GM19193 (cell line): Measurements from ENCODE around the gene PIP4K2A.

Experiments used
- POLR2A ChIP-seq: IDR thresholded peaks from 4 replicates; pipeline ENCODE4 v1.6.1; 2011; ENCODE audit not compliant: insufficient read depth, insufficient read length; ENCODE audit errors: extremely low read depth

The PIP4K2A gene

GRCh38 chr10:22714479-22715289 is at the start of gene PIP4K2A:
Gene PIP4K2A, minus strand, starts transcription at chr10:22714578. Its CDS starts 252 bp downstream, at chr10:22714326.
- TF ChIP-seq POLR2A = peak; percentile 75

DNA sequence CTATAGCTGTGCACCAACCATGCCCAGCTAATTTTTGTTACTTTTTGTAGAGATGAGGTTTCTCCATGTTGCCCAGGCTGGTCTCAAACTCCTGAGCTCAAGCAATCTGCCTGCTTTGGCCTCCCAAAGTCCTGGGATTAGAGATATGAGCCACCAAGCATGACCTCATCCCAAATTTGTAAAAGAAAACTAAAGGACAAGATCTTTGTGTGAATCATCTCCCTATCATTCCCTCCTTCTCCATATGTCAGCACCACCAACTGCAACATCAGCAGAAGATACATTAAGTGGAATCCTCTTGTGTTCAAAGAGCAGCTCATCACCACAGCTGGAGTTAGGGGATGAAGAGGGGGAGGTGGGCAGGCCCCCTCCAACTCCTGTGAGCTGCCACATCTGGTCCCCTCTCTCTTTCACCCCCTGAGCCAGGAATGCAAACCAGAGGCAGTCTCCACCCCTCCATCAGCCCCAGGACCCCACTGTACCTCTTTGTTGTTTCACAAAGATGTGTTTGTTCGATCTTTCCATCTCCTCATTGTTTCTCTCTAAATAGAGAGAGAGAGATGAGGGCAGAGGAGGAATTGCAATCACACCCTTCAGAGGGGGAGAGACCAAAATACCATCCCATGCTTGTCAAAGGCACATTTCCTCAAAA is 47.3 kb upstream of the PIP4K2A start:
- no peak for TF ChIP-seq POLR2A

GRCh38 chr10:22760025-22760424 is 45.6 kb upstream of the PIP4K2A start:
- no peak for TF ChIP-seq POLR2A

- no peak for TF ChIP-seq POLR2A
Observed at GRCh38 chr10:22758867-22759266, 44.5 kb upstream of the PIP4K2A start.

DNA sequence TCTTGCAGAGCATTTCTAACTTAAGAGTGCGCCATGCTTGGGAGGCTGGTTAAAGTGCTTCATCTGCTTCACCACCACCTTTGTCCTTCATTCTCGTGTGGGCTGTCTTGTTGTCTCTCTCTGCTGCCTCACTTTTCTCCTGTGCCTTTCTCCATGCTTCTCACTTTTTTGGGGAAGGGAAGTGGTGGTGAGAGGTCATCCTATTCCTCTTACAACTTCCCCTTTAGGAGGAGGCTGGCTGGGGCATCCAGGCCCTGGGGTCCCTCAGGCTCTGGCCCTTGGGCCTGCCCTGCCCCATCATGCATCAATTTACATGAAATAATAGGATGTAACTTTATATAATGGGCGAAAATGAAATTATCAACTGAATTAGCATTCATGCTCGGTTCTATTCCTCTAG is 39.9 kb upstream of the PIP4K2A start:
- no peak for TF ChIP-seq POLR2A

DNA sequence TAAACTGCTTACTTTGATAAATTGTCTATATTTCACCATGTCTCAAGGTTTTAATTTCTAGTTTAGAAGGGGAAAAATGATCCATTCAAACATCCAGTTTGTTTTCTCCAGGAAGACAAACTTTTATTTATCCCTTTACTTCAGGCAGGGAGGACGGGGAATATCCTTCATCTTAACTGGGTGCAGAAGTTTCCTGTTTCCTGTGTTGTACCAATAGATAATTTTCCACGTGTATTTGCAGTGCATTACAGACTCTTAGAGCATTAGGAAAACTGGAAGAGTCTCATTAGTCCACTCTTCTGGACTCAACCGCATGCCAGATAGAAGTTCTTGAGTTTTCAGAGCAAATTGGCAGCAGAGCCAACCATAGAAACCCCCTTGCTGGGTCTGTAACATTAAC is 39.4 kb upstream of the PIP4K2A start:
- TF ChIP-seq POLR2A = no peak

DNA sequence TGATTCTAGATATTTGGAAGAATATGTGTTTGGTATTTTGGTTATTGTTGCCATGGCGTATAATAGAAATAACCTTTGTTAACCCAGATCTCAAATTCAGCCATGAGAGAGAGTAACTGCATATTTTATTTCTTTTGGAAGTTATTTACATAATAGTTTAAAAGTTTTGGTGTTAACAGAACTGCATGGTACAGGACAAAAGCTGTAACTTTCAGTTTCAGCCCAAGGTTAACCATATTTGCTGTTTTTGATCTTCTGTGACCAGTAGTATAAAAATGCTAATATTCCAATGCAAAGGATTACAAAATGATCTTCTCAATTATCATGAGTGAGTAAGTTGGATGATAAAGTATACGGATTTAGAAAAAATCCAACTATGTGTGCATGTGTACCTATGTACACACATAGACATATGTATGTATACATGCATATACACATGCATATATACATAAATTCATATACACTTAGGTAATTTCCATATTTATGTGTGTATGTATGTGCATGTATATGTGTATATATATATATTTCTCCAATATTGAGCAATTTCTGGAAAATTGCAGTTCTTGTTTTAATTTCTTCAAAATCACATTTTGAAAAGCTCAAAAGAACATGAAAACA is 38.0 kb upstream of the PIP4K2A start:
- no peak for TF ChIP-seq POLR2A

DNA sequence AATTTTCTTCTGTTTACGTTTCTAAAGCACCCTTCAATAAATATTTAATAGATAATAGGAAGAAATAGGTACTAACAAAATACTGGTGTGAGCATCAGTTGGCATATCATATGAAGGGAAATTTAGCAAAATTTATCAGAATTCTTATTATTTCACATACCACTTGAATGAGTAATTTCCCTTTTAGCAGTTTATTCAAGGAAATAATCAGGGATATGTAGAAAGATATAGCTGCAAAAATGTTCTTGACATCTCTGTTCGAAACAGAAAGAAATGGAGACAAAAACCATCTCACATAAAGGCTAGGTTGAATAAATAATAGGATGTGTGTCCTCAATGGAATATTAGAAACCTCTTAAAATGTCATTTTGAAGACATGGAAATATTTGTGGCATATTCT is 35.8 kb upstream of the PIP4K2A start:
- no peak for TF ChIP-seq POLR2A

GRCh38 chr10:22742678-22743077 is 28.3 kb upstream of the PIP4K2A start:
- TF ChIP-seq POLR2A = no peak

GRCh38 chr10:22740180-22740579 is 25.8 kb upstream of the PIP4K2A start:
- TF ChIP-seq POLR2A = no peak

DNA sequence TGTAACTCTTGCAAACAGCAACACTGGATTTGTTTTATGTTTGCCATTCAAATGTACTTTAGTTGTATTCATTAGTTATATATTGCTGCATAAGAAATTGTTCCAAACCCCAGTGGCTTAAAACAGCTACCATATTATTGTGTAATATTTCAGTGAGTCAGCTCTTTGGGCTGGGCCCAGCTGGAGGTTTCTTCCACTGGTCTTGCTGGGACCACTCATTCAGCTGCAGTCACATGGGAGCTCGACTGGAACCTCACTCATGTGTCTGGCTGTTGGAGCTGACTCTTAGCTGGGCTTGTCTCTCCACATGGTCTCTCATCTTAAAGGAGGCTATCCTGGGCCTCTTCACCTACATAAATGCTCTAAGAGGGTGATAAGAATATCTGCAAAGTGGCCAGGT is 23.2 kb upstream of the PIP4K2A start:
- no peak for TF ChIP-seq POLR2A

GRCh38 chr10:22736134-22736533 is 21.8 kb upstream of the PIP4K2A start:
- no peak for TF ChIP-seq POLR2A

GRCh38 chr10:22733992-22734391 is 19.6 kb upstream of the PIP4K2A start:
- TF ChIP-seq POLR2A = no peak

- no peak for TF ChIP-seq POLR2A
Observed at GRCh38 chr10:22727663-22728062, 13.3 kb upstream of the PIP4K2A start.

- TF ChIP-seq POLR2A = no peak
Observed at GRCh38 chr10:22727112-22727511, 12.7 kb upstream of the PIP4K2A start.

DNA sequence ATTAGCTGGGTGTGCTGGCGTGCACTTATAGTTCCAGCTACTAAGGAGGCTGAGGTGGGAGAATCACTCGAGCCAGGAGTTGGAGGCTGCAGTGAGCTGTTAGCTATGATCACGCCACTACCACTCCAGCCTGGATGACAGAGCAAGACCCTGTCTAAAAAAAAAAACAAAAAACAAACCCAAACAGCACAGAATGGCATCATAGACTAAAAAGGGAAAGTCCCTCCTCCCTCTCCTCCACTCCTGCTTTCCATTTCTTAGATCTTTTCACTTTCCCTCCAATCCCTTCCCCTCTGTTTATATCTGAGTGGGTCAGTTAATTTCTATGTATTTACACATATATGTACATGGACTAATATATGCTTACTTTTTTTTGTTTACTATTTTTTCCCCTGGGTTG is 10.4 kb upstream of the PIP4K2A start:
- no peak for TF ChIP-seq POLR2A
